Measurements from ENCODE around the gene NTN4.

- TF ChIP-seq CTCF (IDR thresholded peaks at IDR 0.05) (no peak), POLR2A (IDR thresholded peaks at IDR 0.05) (no peak), EP300 (IDR thresholded peaks at IDR 0.05; ENCODE audit: low read depth) (no peak)
Observed at GRCh38 chr12:95633732-95634465, 156.7 kb downstream of the NTN4 start.
